Mucosa of stomach (tissue), 1 donor: Measurements from ENCODE around the gene TBCEL.

Source experiments
- H3K27me3 ChIP-seq: one replicate; pipeline ENCODE4 v1.7.0; 2013; ENCODE audit warnings: mild to moderate bottlenecking, low read length; ENCODE audit not compliant: control insufficient read depth, insufficient read depth
- H3K36me3 ChIP-seq: one replicate; pipeline ENCODE4 v1.7.0; 2013; ENCODE audit warnings: low read length; ENCODE audit not compliant: control insufficient read depth, insufficient read depth
- H3K4me1 ChIP-seq: one replicate; pipeline ENCODE4 v1.7.0; 2013; ENCODE audit warnings: mild to moderate bottlenecking, low read length; ENCODE audit not compliant: control insufficient read depth, insufficient read depth
- H3K4me3 ChIP-seq: one replicate; pipeline ENCODE4 v1.7.0; 2013; ENCODE audit warnings: low read length
- H3K9ac ChIP-seq: one replicate; pipeline ENCODE4 v1.7.0; 2013; ENCODE audit warnings: mild to moderate bottlenecking, low read length, moderate library complexity
- H3K9me3 ChIP-seq: one replicate; pipeline ENCODE4 v1.7.0; 2013; ENCODE audit warnings: mild to moderate bottlenecking, low read length, moderate library complexity; ENCODE audit not compliant: control insufficient read depth
- donor health status: Pancreatic carcinoma.

Gene TBCEL

DNA sequence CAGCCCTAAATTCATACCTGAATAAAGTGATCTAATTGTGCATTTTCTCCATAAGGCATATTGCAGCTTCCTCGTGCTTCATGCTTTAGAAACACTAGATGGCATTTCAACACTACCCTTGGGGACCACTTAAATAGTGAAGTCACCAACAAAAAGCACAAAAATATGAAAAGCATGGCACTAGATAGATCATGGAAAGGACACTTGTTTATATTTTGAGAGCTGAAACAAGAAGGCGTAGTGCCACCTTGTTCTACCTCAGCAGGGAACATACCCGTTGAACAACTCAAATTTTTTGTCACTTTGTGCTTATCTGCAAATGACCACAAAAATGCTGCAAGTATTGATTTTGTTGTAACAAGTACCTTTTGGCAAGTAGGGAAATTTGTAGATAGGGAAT lies 8.6 kb downstream of the TBCEL start:
- Histone ChIP-seq H3K27me3 (no peaks in the 10 kb centered on the region), H3K4me3 (no peak overlapping the region), H3K9me3 (no peaks in the 10 kb centered on the region), H3K36me3 (no peaks in the 10 kb centered on the region), H3K4me1 (peaks cover 8% of the 10 kb centered on the region), H3K9ac (no peak overlapping the region)

DNA sequence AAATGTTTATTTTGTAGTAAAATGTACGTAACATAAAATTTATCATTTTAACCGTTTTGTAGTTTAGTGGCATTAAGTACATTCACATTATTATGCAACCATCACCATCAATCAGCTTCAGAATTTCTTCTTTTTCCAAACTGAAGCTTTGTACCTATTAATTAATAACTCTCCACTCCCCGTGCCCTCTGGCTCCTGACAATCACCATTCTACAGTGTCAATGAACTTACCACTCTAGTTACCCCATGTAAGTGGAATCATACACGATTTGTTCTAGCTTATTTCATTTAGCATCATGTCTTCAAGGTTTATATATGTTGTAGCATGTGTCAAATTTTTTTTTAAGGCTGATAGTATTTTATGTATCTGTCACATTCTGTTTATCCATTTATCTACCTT lies 9.7 kb downstream of the TBCEL start:
- Histone ChIP-seq H3K4me3 (no peak overlapping the region), H3K27me3 (no peaks in the 10 kb centered on the region), H3K36me3 (no peaks in the 10 kb centered on the region), H3K4me1 (peaks cover 8% of the 10 kb centered on the region), H3K9ac (no peak overlapping the region), H3K9me3 (no peaks in the 10 kb centered on the region)

DNA sequence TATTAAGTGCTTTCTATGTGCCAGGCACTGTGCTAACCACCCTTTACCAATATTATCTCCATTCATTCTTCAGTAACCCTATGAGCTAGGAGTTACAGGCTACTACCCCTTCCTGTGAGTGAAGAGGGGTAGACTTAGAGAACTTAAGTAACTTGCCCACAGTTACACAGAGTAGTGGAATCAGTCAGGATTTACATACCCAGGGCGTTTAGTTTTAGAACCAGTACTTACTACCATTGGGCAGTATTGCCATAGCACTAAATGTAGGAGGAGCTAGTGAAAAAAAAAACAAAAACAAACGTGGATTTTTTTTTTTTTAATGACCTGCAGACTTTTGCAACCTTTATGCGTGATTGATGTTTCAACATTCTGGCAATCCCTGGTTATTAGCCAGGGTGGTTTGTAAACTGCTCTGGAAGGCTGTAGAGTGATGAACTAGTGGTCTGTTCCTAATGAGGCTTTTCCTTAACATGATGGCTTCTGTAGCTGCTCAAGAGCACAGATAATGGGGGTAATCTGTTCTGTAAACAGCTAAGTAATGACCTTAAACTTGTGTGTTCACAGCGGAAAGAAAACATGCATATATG lies 11.4 kb downstream of the TBCEL start:
- Histone ChIP-seq H3K9ac (no peak overlapping the region), H3K4me1 (peaks cover 8% of the 10 kb centered on the region)

DNA sequence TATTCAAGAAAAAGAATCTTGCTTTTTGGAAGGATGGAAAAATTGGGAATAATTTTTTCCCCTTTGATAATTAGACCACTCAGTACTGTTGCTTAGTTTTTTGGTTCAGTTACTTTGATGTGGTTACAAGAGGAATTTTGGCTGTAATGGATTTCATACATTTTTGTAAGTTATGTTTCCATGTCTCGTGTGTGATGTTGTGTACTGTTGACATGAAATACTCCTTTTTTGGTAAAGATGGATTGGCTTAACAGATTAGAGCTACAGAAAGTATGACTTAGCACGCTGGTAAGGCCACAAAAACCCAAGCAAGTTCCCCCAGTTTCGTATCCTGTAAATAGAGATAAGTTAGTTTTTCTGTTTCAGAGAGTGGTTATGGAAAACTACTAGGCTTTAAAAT lies 11.9 kb downstream of the TBCEL start:
- H3K9ac ChIP-seq: no peak overlapping the region
- no peaks in the 10 kb centered on the region for H3K36me3 ChIP-seq
- H3K4me1 ChIP-seq: peaks cover 8% of the 10 kb centered on the region
- H3K4me3 ChIP-seq: no peak overlapping the region
- H3K9me3 ChIP-seq: no peaks in the 10 kb centered on the region
- no peaks in the 10 kb centered on the region for H3K27me3 ChIP-seq

More for the DNA sequence above, 11.4 kb downstream of the TBCEL start:
- H3K27me3 ChIP-seq: no peaks in the 10 kb centered on the region
- no peaks in the 10 kb centered on the region for H3K36me3 ChIP-seq
- H3K4me3 ChIP-seq: no peak overlapping the region
- no peaks in the 10 kb centered on the region for H3K9me3 ChIP-seq

DNA sequence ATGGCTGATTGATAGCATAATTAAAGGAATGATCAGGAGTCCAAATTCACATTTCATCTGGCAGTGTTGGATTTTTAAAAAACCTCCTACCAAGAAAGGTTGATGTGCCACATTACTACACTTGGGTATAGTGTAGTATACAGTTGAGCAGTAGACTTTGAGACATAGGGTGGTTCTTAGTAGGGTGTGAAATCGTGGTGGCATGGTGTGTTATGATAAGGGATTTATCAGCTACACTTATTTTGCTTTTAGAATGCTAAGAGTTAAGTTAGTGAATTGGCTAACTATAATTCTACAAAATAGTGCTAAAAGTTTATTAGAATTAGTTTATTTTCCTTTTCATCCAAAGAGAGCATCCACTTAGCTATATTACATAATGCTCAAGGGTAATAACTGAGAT lies 13.1 kb downstream of the TBCEL start:
- peaks cover 8% of the 10 kb centered on the region for H3K4me1 ChIP-seq
- H3K9ac ChIP-seq: no peak overlapping the region
- no peaks in the 10 kb centered on the region for H3K9me3 ChIP-seq
- no peak overlapping the region for H3K4me3 ChIP-seq
- H3K27me3 ChIP-seq: no peaks in the 10 kb centered on the region
- H3K36me3 ChIP-seq: no peaks in the 10 kb centered on the region

DNA sequence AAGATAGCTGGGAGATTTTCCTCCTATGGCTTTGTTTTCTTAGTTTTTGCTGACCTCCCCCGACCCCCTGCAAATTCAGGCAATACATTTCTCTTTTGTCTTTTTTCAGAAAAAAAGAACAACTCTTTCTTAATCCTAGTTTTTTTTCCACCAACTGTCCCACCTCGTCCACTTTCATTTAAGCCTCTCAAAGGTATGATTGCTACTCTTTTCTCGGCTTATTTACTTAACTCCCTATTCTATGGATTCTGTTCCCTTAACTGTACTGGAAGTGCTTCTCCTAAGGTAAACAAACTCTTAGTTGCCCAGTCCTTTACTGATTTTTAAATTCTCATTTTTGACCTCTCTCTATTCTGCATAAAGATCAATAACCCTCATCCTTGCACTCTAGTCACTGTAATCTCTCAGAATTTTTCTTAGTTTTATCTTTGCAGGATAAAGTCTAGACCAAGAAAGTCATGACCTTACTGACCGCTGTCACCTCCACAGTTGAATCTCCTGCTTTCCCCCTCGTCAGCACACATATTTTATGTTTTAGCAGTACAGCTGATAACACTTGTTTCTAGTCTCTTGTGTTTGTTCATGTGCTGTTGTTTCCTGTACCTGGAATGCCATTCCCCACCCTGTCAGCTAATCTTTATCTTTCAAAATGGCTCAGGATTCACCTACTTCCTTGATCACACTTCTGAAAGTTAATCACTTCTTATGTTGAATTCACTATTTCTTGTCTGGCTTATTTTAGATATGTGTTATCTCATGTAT lies 14.9 kb downstream of the TBCEL start:
- Histone ChIP-seq H3K36me3 (no peaks in the 10 kb centered on the region), H3K9ac (no peak overlapping the region), H3K27me3 (no peaks in the 10 kb centered on the region), H3K4me3 (no peak overlapping the region), H3K9me3 (no peaks in the 10 kb centered on the region), H3K4me1 (peaks cover 8% of the 10 kb centered on the region)

DNA sequence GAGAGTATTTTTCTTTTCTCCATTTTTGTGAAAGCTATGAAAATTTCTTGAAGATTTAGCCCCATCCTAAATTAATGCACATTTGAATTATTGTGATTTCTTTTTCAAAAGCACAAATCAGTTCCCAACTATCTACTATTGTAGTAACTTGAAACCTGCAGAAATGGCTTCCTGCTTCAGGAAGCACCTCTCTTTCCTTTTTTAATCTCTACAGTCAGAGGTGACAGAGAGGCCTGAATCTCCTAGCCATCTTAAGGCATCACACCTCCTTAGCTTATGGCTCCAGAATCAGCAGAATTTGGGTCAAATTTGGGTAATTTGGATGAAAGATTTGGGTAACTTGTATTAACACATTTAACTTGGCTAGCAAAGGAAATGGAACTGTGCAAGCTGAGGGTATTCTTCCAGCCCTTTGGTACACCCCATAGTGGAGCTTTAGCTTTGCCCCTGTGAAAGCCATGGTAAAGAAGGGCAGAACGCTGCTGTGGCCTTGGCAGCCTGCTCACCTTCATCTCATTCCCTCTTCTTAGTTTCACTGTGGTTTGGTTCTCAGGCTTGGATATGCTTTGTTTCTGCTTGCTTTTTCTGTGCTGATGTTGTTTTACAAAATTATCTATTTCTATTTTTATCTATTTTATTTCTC lies 16.2 kb downstream of the TBCEL start:
- no peak overlapping the region for H3K4me3 ChIP-seq
- no peak overlapping the region for H3K9ac ChIP-seq
- H3K4me1 ChIP-seq: peaks cover 8% of the 10 kb centered on the region
- H3K27me3 ChIP-seq: no peaks in the 10 kb centered on the region
- H3K9me3 ChIP-seq: no peaks in the 10 kb centered on the region
- no peaks in the 10 kb centered on the region for H3K36me3 ChIP-seq

DNA sequence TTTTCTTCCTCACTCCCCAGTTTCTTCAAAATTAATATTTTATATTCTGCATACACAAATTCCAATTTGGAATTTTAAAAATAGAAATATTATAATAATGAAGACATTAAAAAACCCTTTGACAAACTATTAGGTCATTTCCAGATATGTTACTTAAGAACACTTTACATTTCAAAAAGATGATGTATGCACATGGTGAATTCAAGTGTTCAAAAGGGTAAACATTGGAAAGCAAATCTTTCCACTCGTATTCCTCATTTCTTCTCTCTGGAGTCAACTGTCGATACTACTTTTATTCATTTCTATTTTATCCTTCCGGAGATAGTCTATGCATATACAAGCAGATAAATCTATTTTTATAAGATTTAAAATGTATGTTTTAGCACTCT lies 16.7 kb downstream of the TBCEL start:
- Histone ChIP-seq H3K27me3 (no peaks in the 10 kb centered on the region), H3K9ac (no peak overlapping the region), H3K4me3 (no peak overlapping the region), H3K9me3 (no peaks in the 10 kb centered on the region), H3K36me3 (no peaks in the 10 kb centered on the region), H3K4me1 (peaks cover 8% of the 10 kb centered on the region)

DNA sequence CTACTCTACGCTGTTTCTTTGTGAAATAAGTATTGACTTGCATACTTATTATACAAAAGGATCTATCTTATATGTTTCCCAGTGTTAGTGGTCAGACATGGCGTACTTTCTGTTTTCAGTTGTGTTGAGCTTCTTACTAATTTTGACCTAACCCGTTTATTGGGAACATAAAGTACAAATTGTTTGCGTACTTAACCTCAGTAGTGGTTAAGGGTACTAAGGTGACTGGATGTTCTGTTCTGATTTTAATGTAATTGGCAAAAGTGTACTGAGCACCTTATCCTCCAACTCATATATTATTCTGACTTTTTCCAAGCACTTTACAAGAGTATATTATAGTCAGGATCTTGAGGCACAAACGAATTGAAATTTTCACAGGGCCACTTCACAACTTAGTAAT lies 17.2 kb downstream of the TBCEL start:
- no peak overlapping the region for H3K9ac ChIP-seq
- no peak overlapping the region for H3K4me3 ChIP-seq
- H3K4me1 ChIP-seq: peaks cover 5% of the 10 kb centered on the region
- H3K27me3 ChIP-seq: no peaks in the 10 kb centered on the region
- H3K9me3 ChIP-seq: no peaks in the 10 kb centered on the region
- H3K36me3 ChIP-seq: no peaks in the 10 kb centered on the region

DNA sequence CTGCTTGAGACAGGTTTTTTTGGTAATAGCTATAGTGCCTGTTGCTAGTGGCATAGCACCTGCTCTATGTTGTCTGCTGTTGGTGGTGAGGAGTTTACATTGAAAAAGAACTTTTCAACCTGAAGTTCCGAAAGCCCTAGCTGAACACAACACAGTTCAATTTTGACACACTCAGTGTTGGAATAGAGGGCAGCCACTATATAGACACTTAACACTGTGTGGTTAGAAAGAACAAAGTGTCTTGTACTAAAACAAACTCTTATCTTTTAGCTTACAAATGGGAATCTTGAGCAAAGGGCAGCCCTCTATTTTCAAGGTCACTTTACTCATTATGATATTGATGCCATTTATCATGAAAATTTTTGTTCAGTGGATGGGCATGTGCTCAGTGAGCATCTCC lies 18.4 kb downstream of the TBCEL start:
- Histone ChIP-seq H3K4me1 (no peaks in the 10 kb centered on the region), H3K9me3 (no peaks in the 10 kb centered on the region), H3K27me3 (no peaks in the 10 kb centered on the region), H3K4me3 (no peak overlapping the region), H3K36me3 (no peaks in the 10 kb centered on the region), H3K9ac (no peak overlapping the region)

DNA sequence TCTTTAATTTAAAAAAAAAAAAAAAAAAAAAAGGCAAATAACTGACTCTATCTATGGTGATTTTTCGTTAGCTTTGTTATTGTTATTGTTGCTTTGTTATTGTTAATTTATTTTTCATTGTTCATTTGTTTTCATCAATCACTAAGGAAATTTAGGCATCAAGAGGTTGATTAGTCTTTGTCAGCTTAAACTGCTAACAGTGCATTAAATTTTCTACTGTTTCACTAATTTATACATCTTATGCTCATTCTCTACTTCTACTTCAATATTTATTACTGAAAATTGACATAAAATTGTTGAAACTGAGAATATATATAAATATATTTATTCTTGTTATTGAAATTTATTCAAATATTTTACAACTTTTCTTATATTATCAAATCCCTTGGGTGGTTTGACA lies 24.0 kb downstream of the TBCEL start:
- H3K9ac ChIP-seq: no peak overlapping the region
- no peaks in the 10 kb centered on the region for H3K36me3 ChIP-seq
- no peak overlapping the region for H3K4me3 ChIP-seq
- H3K4me1 ChIP-seq: peaks cover 8% of the 10 kb centered on the region
- no peaks in the 10 kb centered on the region for H3K9me3 ChIP-seq
- H3K27me3 ChIP-seq: no peaks in the 10 kb centered on the region

DNA sequence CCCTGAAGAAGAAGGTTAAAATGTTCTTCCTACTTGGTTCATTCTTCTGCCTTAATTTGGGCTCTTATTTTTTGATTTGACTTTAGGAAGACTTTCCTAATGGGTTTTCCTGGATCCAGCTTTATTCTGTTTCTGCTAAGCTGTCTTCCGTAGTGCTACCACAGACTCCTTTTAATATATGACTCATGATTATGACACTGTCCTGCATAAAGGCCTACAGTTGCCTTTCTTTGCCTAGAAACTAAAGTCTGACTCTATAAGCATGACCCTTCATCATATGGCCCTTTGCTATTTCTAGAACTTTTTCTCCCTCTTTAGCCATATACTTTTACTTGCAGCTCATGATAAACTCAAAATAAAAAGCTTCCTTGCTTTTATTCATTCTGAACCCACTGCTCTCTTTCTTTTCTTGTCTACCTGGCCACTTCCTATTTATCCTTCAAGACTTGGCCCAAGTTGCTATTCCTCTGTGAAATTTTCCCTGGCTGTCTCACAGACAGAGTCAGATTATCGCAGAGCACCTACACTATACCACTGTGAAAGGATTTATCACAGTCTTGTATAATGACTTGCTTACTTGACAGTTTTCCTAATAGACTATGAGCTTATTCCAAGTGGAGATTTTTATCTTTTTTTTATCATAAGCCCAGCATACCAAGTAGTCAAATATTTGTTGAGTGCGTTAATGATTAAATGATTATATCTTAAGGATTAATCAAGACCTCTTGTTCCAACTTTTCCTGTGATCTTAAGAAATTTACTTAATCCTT lies 24.7 kb downstream of the TBCEL start:
- Histone ChIP-seq H3K27me3 (no peaks in the 10 kb centered on the region), H3K4me1 (peaks cover 8% of the 10 kb centered on the region), H3K9me3 (no peaks in the 10 kb centered on the region), H3K4me3 (no peak overlapping the region), H3K9ac (no peak overlapping the region), H3K36me3 (no peaks in the 10 kb centered on the region)
